DOHH2 (cell line): ENCODE measurements around the gene GLYR1.

Source experiments
- H3F3A ChIP-seq: fragments of 200-600 bp; sonication (generic), shearing (Covaris generic); 2 replicates; pipeline ENCODE4 v1.6.0; 2016; ENCODE audit warnings: antibody characterized with exemption, mild to moderate bottlenecking; ENCODE audit not compliant: control insufficient read depth, insufficient read depth
- H3K27ac ChIP-seq: fragments of 200-600 bp; sonication (generic); 2 replicates; pipeline ENCODE4 v1.5.1; 2014; ENCODE audit warnings: low read depth, mild to moderate bottlenecking, low read length, moderate library complexity
- H3K27me3 ChIP-seq: fragments of 200-600 bp; sonication (generic); 2 replicates; pipeline ENCODE4 v1.6.1; 2014; ENCODE audit warnings: mild to moderate bottlenecking, low read length, mixed read lengths; ENCODE audit not compliant: control insufficient read depth
- H3K36me3 ChIP-seq: fragments of 200-600 bp; sonication (generic); 2 replicates; pipeline ENCODE4 v1.6.1; 2014; ENCODE audit warnings: mild to moderate bottlenecking, low read length, moderate library complexity, mixed read lengths; ENCODE audit not compliant: control insufficient read depth
- H3K4me1 ChIP-seq: fragments of 200-600 bp; sonication (generic); 2 replicates; pipeline ENCODE4 v1.6.1; 2014; ENCODE audit warnings: mild to moderate bottlenecking, low read length, mixed read lengths; ENCODE audit not compliant: control insufficient read depth
- H3K4me2 ChIP-seq: fragments of 200-600 bp; sonication (generic); 2 replicates; pipeline ENCODE4 v1.6.0; 2014; ENCODE audit warnings: mild to moderate bottlenecking, low read length, moderate library complexity
- H3K4me3 ChIP-seq: fragments of 200-600 bp; sonication (generic); 2 replicates; pipeline ENCODE4 v1.5.1; 2014; ENCODE audit warnings: mild to moderate bottlenecking, low read length, mixed read lengths
- H3K79me2 ChIP-seq: fragments of 200-600 bp; sonication (generic); 2 replicates; pipeline ENCODE4 v1.6.1; 2014; ENCODE audit warnings: mild to moderate bottlenecking, low read length, mixed read lengths; ENCODE audit not compliant: control insufficient read depth
- H3K9me2 ChIP-seq: fragments of 200-600 bp; sonication (generic); replicated peaks from 2 replicates; pipeline ENCODE4 v1.6.1; 2014; ENCODE audit warnings: mild to moderate bottlenecking, low read length, mixed read lengths; ENCODE audit not compliant: control insufficient read depth
- H3K9me3 ChIP-seq: fragments of 200-600 bp; sonication (generic); 2 replicates; pipeline ENCODE4 v1.6.1; 2014; ENCODE audit warnings: antibody characterized with exemption, low read length, mixed read lengths; ENCODE audit not compliant: control insufficient read depth, insufficient read depth
- H4K20me1 ChIP-seq: fragments of 200-600 bp; sonication (generic); 2 replicates; pipeline ENCODE4 v1.6.0; 2014; ENCODE audit warnings: low read depth, mild to moderate bottlenecking, antibody characterized with exemption, low read length, moderate library complexity; ENCODE audit not compliant: control insufficient read depth, insufficient read depth
- CTCF ChIP-seq: fragments of 200-600 bp; sonication (generic); IDR thresholded peaks from one replicate; pipeline ENCODE4 v1.5.1; 2014; ENCODE audit warnings: antibody characterized with exemption, mild to moderate bottlenecking, low read depth, low read length; ENCODE audit not compliant: poor library complexity, severe bottlenecking
- EZH2phosphoT487 ChIP-seq: fragments of 200-600 bp; sonication (generic); IDR thresholded peaks from 2 replicates; pipeline ENCODE4 v1.6.1; 2017; ENCODE audit warnings: borderline replicate concordance, mild to moderate bottlenecking, antibody characterized with exemption, low read length, moderate library complexity, mixed read lengths

The GLYR1 gene

GRCh38 chr16:4796982-4797804 lies 49.9 kb downstream of the GLYR1 start:
- Histone ChIP-seq H3K27ac (no peak overlapping the region), H3F3A (0 out of 2 replicates have a peak, but pooled peaks cover 2% of the 10 kb centered on the region), H3K9me2 (no peaks in the 10 kb centered on the region), H3K4me3 (no peak overlapping the region), H4K20me1 (no peaks in the 10 kb centered on the region), H3K4me2 (no peak overlapping the region), H3K27me3 (no peaks in the 10 kb centered on the region), H3K9me3 (no peaks in the 10 kb centered on the region), H3K4me1 (peaks cover 20% of the 10 kb centered on the region), H3K79me2 (no peaks in the 10 kb centered on the region), H3K36me3 (no peaks in the 10 kb centered on the region)
- TF ChIP-seq CTCF = no peak
- no peak for TF ChIP-seq EZH2phosphoT487

GRCh38 chr16:4795828-4796572 lies 51.1 kb downstream of the GLYR1 start:
- no peaks in the 10 kb centered on the region for H4K20me1 ChIP-seq
- H3K36me3 ChIP-seq = no peaks in the 10 kb centered on the region
- H3K9me2 ChIP-seq = no peaks in the 10 kb centered on the region
- no peak overlapping the region for H3K27ac ChIP-seq
- H3K4me2 ChIP-seq = no peak overlapping the region
- no peaks in the 10 kb centered on the region for H3K9me3 ChIP-seq
- no peaks in the 10 kb centered on the region for H3K79me2 ChIP-seq
- no peak overlapping the region for H3K4me3 ChIP-seq
- H3K27me3 ChIP-seq = no peaks in the 10 kb centered on the region
- no peaks in the 10 kb centered on the region for H3F3A ChIP-seq
- TF ChIP-seq CTCF (no peak), EZH2phosphoT487 (no peak)
- peaks cover 9% of the 10 kb centered on the region for H3K4me1 ChIP-seq

- H4K20me1 ChIP-seq = no peaks in the 10 kb centered on the region
- H3K9me2 ChIP-seq = no peaks in the 10 kb centered on the region
- no peak within 1 kb of the TSS for H3K27ac ChIP-seq
- H3K9me3 ChIP-seq = no peaks in the 10 kb centered on the region
- no peaks in the 10 kb centered on the region for H3K27me3 ChIP-seq
- H3K4me3 ChIP-seq = no peak within 1 kb of the TSS
- H3K4me1 ChIP-seq = peaks cover 3% of the 10 kb centered on the region
- H3K4me2 ChIP-seq = no peak within 1 kb of the TSS
- H3K79me2 ChIP-seq = no peaks in the 10 kb centered on the region
- TF ChIP-seq CTCF (no peak), EZH2phosphoT487 (no peak)
- H3K36me3 ChIP-seq = no peaks in the 10 kb centered on the region
- no peaks in the 10 kb centered on the region for H3F3A ChIP-seq
Measured at GRCh38 chr16:4795181-4795827, 51.8 kb downstream of the GLYR1 start, which contains the start of gene SMIM22. Gene SMIM22, plus strand, starts transcription at chr16:4795369. Its CDS starts 366 bp downstream, at chr16:4795735.
